Nucleus accumbens (tissue), 56 donors: ENCODE data around the gene CFAP74.
"Not testable (repeated sequence)": the region's sequence is repeated elsewhere in the genome, so short reads cannot be mapped to it uniquely, and the experiment has no call there.

Experiments
- DNase-seq, 56 donors: peaks; one replicate each; lab custom pipeline; 2025; lab: John Stamatoyannopoulos, UW

Gene CFAP74

GRCh38 chr1:1988061-1988945 lies 15.3 kb downstream of the CFAP74 start:
- peak in 5 of 56 donors; percentile 7 to 39 (median 17) for DNase-seq

- no peak for DNase-seq
Observed at GRCh38 chr1:1987142-1987510, 16.5 kb downstream of the CFAP74 start.

- no peak for DNase-seq
Observed at GRCh38 chr1:1986451-1987141, 17.0 kb downstream of the CFAP74 start.

- DNase-seq = no peak
Observed at GRCh38 chr1:1985375-1986050, 18.1 kb downstream of the CFAP74 start.

- DNase-seq = no peak
Observed at GRCh38 chr1:1984560-1985070, 19.0 kb downstream of the CFAP74 start.

GRCh38 chr1:1982379-1983232 lies 21.0 kb downstream of the CFAP74 start:
- no peak for DNase-seq

GRCh38 chr1:1981631-1982327 lies 21.8 kb downstream of the CFAP74 start:
- not testable (repeated sequence) for DNase-seq

GRCh38 chr1:1981142-1981500 lies 22.5 kb downstream of the CFAP74 start:
- no peak for DNase-seq

GRCh38 chr1:1980467-1981141 lies 23.0 kb downstream of the CFAP74 start:
- DNase-seq = no peak

- no peak for DNase-seq
Observed at GRCh38 chr1:1979482-1980165, 24.0 kb downstream of the CFAP74 start.

- DNase-seq = not testable (repeated sequence)
Observed at GRCh38 chr1:1978690-1979481, 24.7 kb downstream of the CFAP74 start.

GRCh38 chr1:1978108-1978507 lies 25.5 kb downstream of the CFAP74 start:
- DNase-seq = no peak

- no peak for DNase-seq
Observed at GRCh38 chr1:1976031-1976430, 27.6 kb downstream of the CFAP74 start.

- peak in 5 of 56 donors; percentile 9 to 47 (median 20) for DNase-seq
Observed at GRCh38 chr1:1975535-1975934, 28.1 kb downstream of the CFAP74 start.

GRCh38 chr1:1974834-1975233 lies 28.8 kb downstream of the CFAP74 start:
- DNase-seq = no peak

GRCh38 chr1:1973716-1974642 lies 29.6 kb downstream of the CFAP74 start:
- no peak for DNase-seq
